ENCODE results near the gene ERICH4. TPM values are rescaled to one million over a fixed set of nuclear protein-coding genes. Genes with fewer than 3 reads are reported as not detected.

ERICH4 gene
- total and polyA plus RNA-seq, 2 of the 8 experiments (the other 6 are each of a cell fraction or from before 2014, with no cell fraction given), result not detected

- TF ChIP-seq CHD7 (IDR thresholded peaks at IDR 0.05; ENCODE audit: insufficient replicate concordance, low read length) (no peak), HDAC6 (IDR thresholded peaks at IDR 0.05; ENCODE audit: low read depth, low read length) (no peak), GTF2F1 (IDR thresholded peaks at IDR 0.05; ENCODE audit: borderline replicate concordance, low read depth, low read length) (no peak), EP300 (IDR thresholded peaks at IDR 0.05; ENCODE audit: borderline replicate concordance in 1 of 2, low read depth in 2 of 2, low read length in 2 of 2) (no peak), CBX8 (IDR thresholded peaks at IDR 0.05; ENCODE audit: borderline replicate concordance, low read depth, low read length) (no peak), FOSL1 (IDR thresholded peaks at IDR 0.05; ENCODE audit: insufficient read depth, low read depth, low read length) (no peak), TEAD4 (IDR thresholded peaks at IDR 0.05; ENCODE audit: low read depth, low read length) (no peak)
- TF ChIP-seq, protein P1, sequence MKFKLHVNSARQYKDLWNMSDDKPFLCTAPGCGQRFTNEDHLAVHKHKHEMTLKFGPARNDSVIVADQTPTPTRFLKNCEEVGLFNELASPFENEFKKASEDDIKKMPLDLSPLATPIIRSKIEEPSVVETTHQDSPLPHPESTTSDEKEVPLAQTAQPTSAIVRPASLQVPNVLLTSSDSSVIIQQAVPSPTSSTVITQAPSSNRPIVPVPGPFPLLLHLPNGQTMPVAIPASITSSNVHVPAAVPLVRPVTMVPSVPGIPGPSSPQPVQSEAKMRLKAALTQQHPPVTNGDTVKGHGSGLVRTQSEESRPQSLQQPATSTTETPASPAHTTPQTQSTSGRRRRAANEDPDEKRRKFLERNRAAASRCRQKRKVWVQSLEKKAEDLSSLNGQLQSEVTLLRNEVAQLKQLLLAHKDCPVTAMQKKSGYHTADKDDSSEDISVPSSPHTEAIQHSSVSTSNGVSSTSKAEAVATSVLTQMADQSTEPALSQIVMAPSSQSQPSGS (IDR thresholded peaks at IDR 0.05; ENCODE audit: low read length), result no peak
These were observed 35.7 kb upstream of the ERICH4 start (continued) for GRCh38 chr19:41407271-41407670.
